ENCODE measurements around the gene NEO1. TPM values are rescaled to one million over a fixed set of nuclear protein-coding genes. Genes with fewer than 3 reads are reported as not detected.
"Not testable (repeated sequence)": the region's sequence is repeated elsewhere in the genome, so short reads cannot be mapped to it uniquely, and the experiment has no call there.

Gene NEO1
- total RNA-seq, 1 donor from 2014 or later, result 156 TPM

GRCh38 chr15:73190189-73190601 is 137.9 kb downstream of the NEO1 start:
- FAIRE-seq (no peak), DNase-seq (ENCODE audit: low spot score in 2 of 2) (no peak)

GRCh38 chr15:73195166-73195565 is 142.9 kb downstream of the NEO1 start:
- no peak for FAIRE-seq
- DNase-seq (ENCODE audit: low spot score in 2 of 2), result no peak

GRCh38 chr15:73196113-73196512 is 143.8 kb downstream of the NEO1 start:
- no peak for DNase-seq (ENCODE audit: low spot score in 2 of 2)
- no peak for FAIRE-seq

GRCh38 chr15:73200339-73200738 is 148.1 kb downstream of the NEO1 start:
- DNase-seq (ENCODE audit: low spot score in 2 of 2) (no peak), FAIRE-seq (no peak)

- FAIRE-seq (no peak), DNase-seq (ENCODE audit: low spot score in 2 of 2) (no peak)
Observed at GRCh38 chr15:73210630-73211029, 158.4 kb downstream of the NEO1 start.

GRCh38 chr15:73212424-73212823 is 160.2 kb downstream of the NEO1 start:
- FAIRE-seq (no peak), DNase-seq (ENCODE audit: low spot score in 2 of 2) (no peak)

- DNase-seq (ENCODE audit: low spot score in 2 of 2); FAIRE-seq: not testable (repeated sequence)
Observed at GRCh38 chr15:73221450-73221849, 169.2 kb downstream of the NEO1 start.

- DNase-seq (ENCODE audit: low spot score in 2 of 2) (no peak), FAIRE-seq (no peak)
Observed at GRCh38 chr15:73225358-73226015, 173.2 kb downstream of the NEO1 start.

GRCh38 chr15:73226093-73226814 is 174.0 kb downstream of the NEO1 start:
- FAIRE-seq (no peak), DNase-seq (ENCODE audit: low spot score in 2 of 2) (no peak)

GRCh38 chr15:73227433-73228056 is 175.3 kb downstream of the NEO1 start:
- FAIRE-seq, result no peak
- DNase-seq (ENCODE audit: low spot score in 2 of 2), result no peak

- DNase-seq (ENCODE audit: low spot score in 2 of 2) (no peak), FAIRE-seq (peak; percentile 89)
Observed at GRCh38 chr15:73228128-73228646, 175.9 kb downstream of the NEO1 start.

- DNase-seq (ENCODE audit: low spot score in 2 of 2), result no peak
- no peak for FAIRE-seq
Observed at GRCh38 chr15:73231661-73232419, 179.6 kb downstream of the NEO1 start.

- DNase-seq (ENCODE audit: low spot score in 2 of 2), result no peak
Observed at GRCh38 chr15:73232776-73233175, 180.5 kb downstream of the NEO1 start.

GRCh38 chr15:73233623-73234022 is 181.4 kb downstream of the NEO1 start:
- FAIRE-seq (no peak), DNase-seq (ENCODE audit: low spot score in 2 of 2) (no peak)

More at GRCh38 chr15:73232776-73233175, 180.5 kb downstream of the NEO1 start:
- no peak for FAIRE-seq

GRCh38 chr15:73237910-73238309 is 185.6 kb downstream of the NEO1 start:
- no peak for DNase-seq (ENCODE audit: low spot score in 2 of 2)
- FAIRE-seq, result no peak

GRCh38 chr15:73239564-73240215 is 187.4 kb downstream of the NEO1 start:
- no peak for FAIRE-seq
- no peak for DNase-seq (ENCODE audit: low spot score in 2 of 2)

- DNase-seq (ENCODE audit: low spot score in 2 of 2) (peak; percentile 8 to 25), FAIRE-seq (peak; percentile 74)
Observed at GRCh38 chr15:73240866-73241499, 188.7 kb downstream of the NEO1 start.

GRCh38 chr15:73244333-73244732 is 192.1 kb downstream of the NEO1 start:
- FAIRE-seq (no peak), DNase-seq (ENCODE audit: low spot score in 2 of 2) (no peak)

GRCh38 chr15:73246439-73246838 is 194.2 kb downstream of the NEO1 start:
- FAIRE-seq, result no peak
- no peak for DNase-seq (ENCODE audit: low spot score in 2 of 2)

GRCh38 chr15:73246898-73247297 is 194.6 kb downstream of the NEO1 start:
- no peak for DNase-seq (ENCODE audit: low spot score in 2 of 2)
- no peak for FAIRE-seq

All from frontal cortex (tissue), 4 donors.